ENCODE measurements around the gene PALS1.

The PALS1 gene

GRCh38 chr14:67241411-67242167 is at the start of gene PALS1:
TSS of gene PALS1 (plus strand) at chr14:67241435. CDS start at chr14:67279171, 37,736 bp downstream.
- in situ Hi-C loops (cut with MboI; ENCODE audit: low sequenced_read_pairs): no loop called here

GRCh38 chr14:67191768-67192290 is 49.4 kb upstream of the PALS1 start:
- in situ Hi-C loops (cut with MboI; ENCODE audit: low sequenced_read_pairs): no loop called here

- in situ Hi-C loops (cut with MboI; ENCODE audit: low sequenced_read_pairs): no loop called here
Measured at GRCh38 chr14:67192366-67192765, 48.9 kb upstream of the PALS1 start.

GRCh38 chr14:67195279-67195678 is 46.0 kb upstream of the PALS1 start:
- in situ Hi-C loops (cut with MboI; ENCODE audit: low sequenced_read_pairs): no loop called here

GRCh38 chr14:67199016-67199415 is 42.2 kb upstream of the PALS1 start:
- in situ Hi-C loops (cut with MboI; ENCODE audit: low sequenced_read_pairs): no loop called here

- in situ Hi-C loops (cut with MboI; ENCODE audit: low sequenced_read_pairs): no loop called here
Measured at GRCh38 chr14:67207810-67208209, 33.4 kb upstream of the PALS1 start.

GRCh38 chr14:67218126-67218525 is 23.1 kb upstream of the PALS1 start:
- in situ Hi-C loops (cut with MboI; ENCODE audit: low sequenced_read_pairs): no loop called here

- in situ Hi-C loops (cut with MboI; ENCODE audit: low sequenced_read_pairs): no loop called here
Measured at GRCh38 chr14:67221248-67221981, 19.8 kb upstream of the PALS1 start.

- in situ Hi-C loops (cut with MboI; ENCODE audit: low sequenced_read_pairs): no loop called here
Measured at GRCh38 chr14:67221982-67222328, 19.3 kb upstream of the PALS1 start.

- in situ Hi-C loops (cut with MboI; ENCODE audit: low sequenced_read_pairs): no loop called here
Measured at GRCh38 chr14:67225523-67225922, 15.7 kb upstream of the PALS1 start.

- in situ Hi-C loops (cut with MboI; ENCODE audit: low sequenced_read_pairs): no loop called here
Measured at GRCh38 chr14:67228325-67228984, 12.8 kb upstream of the PALS1 start.

GRCh38 chr14:67232066-67232465 is 9.2 kb upstream of the PALS1 start:
- in situ Hi-C loops (cut with MboI; ENCODE audit: low sequenced_read_pairs): no loop called here

- in situ Hi-C loops (cut with MboI; ENCODE audit: low sequenced_read_pairs): no loop called here
Measured at GRCh38 chr14:67232621-67233020, 8.6 kb upstream of the PALS1 start.

- in situ Hi-C loops (cut with MboI; ENCODE audit: low sequenced_read_pairs): no loop called here
Measured at GRCh38 chr14:67237591-67237990, 3.6 kb upstream of the PALS1 start.

GRCh38 chr14:67239582-67239981 is 1.7 kb upstream of the PALS1 start:
- in situ Hi-C loops (cut with MboI; ENCODE audit: low sequenced_read_pairs): no loop called here

GRCh38 chr14:67240168-67240932 is 885 bp upstream of the PALS1 start:
- in situ Hi-C loops (cut with MboI; ENCODE audit: low sequenced_read_pairs): no loop called here

- in situ Hi-C loops (cut with MboI; ENCODE audit: low sequenced_read_pairs): no loop called here
Measured at GRCh38 chr14:67240978-67241410, 241 bp upstream of the PALS1 start.

- in situ Hi-C loops (cut with MboI; ENCODE audit: low sequenced_read_pairs): no loop called here
Measured at GRCh38 chr14:67242168-67242420, 859 bp downstream of the PALS1 start.

- in situ Hi-C loops (cut with MboI; ENCODE audit: low sequenced_read_pairs): no loop called here
Measured at GRCh38 chr14:67245104-67245503, 3.9 kb downstream of the PALS1 start.

GRCh38 chr14:67251573-67252226 is 10.5 kb downstream of the PALS1 start:
- in situ Hi-C loops (cut with MboI; ENCODE audit: low sequenced_read_pairs): no loop called here
